Measurements from ENCODE around the gene TSPAN11. TPM values are rescaled to one million over a fixed set of nuclear protein-coding genes. Genes with fewer than 3 reads are reported as not detected.

The TSPAN11 gene
- total RNA-seq, 1 donor from 2014 or later: 0.16 TPM

- no peak for DNase-seq (ENCODE audit: low read depth)
These were observed 51.2 kb downstream of the TSPAN11 start for GRCh38 chr12:30977537-30978349.

GRCh38 chr12:30978639-30979038, 52.1 kb downstream of the TSPAN11 start:
- no peak for DNase-seq (ENCODE audit: low read depth)

DNA sequence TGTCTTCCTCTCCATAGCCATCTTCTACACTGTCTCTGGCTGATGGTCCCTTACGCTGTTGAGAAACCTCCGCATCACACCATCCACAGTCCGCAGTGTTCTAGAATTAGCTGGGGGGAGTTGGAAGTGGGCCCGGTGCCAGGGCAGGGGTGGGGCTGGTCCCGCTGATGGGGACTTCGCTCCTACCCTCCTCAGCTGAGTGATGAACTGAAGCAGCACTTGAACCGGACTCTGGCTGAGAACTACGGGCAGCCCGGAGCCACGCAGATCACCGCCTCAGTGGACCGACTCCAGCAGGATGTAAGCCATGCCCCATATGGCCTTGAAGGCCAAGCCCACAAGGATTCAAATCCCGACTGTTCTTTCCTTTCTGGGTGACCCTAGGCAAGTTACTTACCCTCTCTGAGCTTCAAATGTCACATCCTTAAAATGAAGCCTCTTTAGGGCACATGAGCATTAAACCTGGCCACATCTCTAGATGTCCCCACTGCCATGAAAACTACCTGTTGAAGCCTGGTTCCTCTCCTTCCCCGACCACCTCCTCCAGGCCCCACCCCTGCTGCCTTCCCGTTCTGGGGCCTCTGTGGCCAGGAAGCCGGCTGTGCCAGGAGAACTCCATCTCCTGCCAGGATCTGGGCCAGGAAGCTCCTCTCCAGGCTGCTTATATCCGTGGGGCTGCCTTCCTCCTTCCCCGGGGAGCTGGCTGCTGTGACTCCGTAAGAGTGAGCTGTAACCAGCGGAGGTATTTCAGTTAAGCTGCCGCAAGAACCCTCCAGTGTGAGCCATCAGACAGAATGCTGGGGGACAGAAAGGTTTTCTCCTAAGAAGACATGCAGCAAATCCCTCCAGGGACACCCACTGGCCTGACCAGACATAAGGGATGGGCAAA, 53.1 kb downstream of the TSPAN11 start:
- DNase-seq (ENCODE audit: low read depth): no peak

DNA sequence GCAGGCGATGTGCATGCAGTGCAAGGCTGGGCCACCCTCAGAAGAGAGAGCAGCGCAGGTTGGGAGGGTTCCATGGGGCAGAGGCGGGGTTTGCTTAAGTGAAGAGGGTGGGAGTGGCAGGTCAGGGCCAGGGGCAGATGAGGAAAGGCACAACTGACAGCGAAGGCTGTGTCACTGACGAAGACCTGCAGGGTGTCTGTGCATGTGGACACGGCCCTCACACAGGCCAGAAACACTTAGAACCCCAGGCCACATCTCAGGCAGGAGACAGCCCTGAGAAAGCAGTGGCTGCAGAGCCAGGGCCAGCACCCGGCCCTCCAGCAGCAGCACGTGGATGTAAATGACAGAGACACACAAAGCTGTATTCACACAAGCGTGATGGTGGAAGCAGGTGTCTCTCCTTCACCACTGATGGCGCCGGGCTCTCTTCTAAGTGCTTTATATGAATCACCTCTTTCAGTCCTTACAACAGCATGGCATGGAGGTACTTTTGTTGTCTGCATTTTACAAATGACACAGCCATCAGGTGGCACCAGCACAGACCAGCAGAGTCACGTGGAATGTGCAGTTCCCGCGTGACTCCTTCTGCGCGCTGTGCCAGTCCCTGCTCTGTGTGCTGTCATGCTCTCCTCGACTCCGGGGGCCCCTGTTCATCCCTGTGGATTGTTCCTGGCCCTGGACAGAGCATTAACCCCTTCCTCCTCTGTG, 54.6 kb downstream of the TSPAN11 start:
- DNase-seq (ENCODE audit: low read depth): no peak

- no peak for DNase-seq (ENCODE audit: low read depth)
These were observed 55.9 kb downstream of the TSPAN11 start for GRCh38 chr12:30982413-30982812.

DNA sequence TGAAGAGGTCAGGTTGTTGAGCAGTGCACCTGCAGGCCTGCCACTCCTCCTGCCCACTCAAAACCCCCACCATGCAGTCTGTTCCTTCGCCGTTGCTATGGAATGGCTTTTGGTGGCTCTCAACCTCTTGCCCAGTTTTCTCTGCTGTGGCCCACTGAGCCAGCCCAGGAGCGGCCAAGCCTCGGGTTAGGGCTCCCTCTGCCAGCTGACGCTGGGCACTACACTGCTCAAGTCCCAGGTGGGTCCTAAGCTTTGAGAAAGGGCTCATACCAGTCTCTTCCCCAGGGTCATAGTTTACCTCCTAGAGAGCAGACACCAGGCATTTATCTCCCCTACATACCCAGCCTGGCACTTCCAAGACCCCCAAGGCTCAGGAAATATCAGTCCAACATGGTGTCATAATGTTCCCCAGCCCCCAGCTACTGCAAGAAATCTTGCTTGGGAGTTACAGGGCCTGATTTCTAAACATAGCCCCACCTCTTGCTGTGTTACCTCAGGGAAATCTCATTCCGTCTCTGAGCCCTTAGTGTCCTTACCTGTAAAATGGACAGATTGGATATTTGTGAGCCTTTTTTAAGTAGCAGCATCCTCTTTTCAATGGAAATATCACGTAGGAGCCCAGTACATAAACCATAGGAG, 59.4 kb downstream of the TSPAN11 start:
- DNase-seq (ENCODE audit: low read depth): peak; percentile 62

DNA sequence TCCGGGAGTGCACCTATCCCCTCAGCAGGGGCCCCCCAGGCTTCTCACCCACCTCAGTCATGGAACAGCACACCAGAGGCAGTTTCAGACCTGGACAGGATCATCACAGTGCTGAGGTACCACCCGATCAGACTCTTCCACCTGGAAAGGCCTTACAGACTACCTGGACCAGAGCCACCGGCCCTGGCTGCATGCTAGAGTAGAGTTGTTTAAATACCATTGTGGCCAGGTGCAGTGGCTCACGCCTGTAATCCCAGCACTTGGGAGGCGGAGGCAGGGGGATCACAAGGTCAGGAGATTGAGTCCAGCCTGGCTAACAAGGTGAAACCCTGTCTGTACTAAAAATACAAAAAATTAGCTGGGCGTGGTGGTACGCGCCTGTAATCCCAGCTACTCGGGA, 61.5 kb downstream of the TSPAN11 start:
- no peak for DNase-seq (ENCODE audit: low read depth)

- no peak for DNase-seq (ENCODE audit: low read depth)
These were observed 62.2 kb downstream of the TSPAN11 start for GRCh38 chr12:30988646-30989286.

DNA sequence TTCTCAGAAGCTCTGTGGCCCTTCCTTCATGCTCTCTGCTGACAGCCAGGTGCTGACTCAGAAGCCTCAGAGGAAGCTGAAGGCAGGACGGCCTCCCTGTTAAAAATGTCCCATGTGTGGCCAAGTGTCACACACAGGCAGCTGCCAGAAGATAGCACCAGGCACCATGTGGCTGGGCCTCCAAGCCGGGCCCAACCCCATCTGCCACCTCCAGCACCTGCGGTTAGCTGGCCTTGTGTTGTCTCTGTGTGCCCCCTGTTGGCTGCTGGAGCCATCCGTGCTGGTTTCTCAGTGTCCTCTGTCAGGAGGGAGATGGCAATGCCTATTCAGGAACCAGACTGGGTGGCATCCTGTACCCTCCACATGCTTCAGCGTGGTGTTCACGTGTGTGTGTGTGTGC, 63.2 kb downstream of the TSPAN11 start:
- peak; percentile 86 for DNase-seq (ENCODE audit: low read depth)

GRCh38 chr12:30990316-30990715, 63.8 kb downstream of the TSPAN11 start:
- DNase-seq (ENCODE audit: low read depth): no peak

DNA sequence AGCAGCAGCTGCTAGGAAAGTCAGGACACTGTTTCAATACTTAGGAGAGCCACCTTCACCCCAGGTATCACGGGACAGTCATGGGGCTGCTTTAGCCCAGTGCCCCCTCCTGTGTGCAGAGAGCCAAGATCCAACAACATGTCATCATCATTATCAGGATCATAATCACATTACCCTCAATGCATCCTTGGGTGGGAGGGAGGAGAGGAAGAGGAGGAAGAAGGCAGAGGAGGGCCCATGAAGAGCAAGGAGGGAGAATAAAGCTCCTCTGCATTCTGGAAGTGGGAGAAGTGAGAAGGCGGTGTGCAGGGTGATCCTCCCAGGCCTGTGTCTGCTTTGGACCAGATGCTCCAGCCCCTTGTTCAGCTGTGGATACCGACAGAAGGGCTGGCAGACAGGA, 64.2 kb downstream of the TSPAN11 start:
- no peak for DNase-seq (ENCODE audit: low read depth)

- no peak for DNase-seq (ENCODE audit: low read depth)
These were observed 64.9 kb downstream of the TSPAN11 start for GRCh38 chr12:30991466-30991865.

DNA sequence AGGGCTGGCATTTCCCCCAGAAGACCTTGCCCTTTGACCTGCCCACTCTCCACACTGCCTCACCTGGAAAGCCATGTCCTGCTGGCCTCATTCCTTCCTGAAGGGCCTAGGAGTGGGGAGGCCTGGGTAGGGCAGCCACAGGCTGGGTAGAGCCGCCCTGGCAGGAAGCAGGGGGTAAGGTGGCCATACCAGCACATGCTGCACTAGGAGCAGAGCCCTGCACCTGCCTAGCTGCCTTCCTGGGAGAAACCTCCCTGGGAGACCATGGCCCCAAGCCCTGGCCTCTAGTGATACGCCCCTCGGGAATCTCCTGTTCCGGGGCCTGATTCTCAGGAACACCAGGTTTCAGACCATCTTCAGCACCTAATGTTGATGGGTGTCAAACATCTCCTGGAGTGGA, 65.8 kb downstream of the TSPAN11 start:
- no peak for DNase-seq (ENCODE audit: low read depth)

DNA sequence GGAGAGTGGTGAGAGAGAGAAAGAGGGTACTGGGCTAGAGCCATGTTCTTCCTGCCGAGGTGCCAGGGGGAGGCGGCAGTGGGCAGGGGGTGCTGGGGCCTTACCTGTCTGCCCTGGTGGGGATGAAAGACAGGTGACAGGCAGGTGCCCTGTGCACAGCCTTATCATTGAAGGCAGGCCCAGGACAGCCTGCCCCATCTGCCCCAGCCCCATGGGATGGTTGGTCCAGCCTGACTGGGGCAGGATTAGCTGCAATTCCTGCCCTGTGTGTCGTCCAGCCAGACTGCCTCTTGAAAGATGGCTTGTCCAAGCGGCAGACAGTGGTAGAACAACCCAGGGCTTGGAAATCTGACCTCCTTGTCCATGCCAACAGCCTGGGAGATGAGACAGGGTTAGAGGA, 67.2 kb downstream of the TSPAN11 start:
- DNase-seq (ENCODE audit: low read depth): no peak

DNA sequence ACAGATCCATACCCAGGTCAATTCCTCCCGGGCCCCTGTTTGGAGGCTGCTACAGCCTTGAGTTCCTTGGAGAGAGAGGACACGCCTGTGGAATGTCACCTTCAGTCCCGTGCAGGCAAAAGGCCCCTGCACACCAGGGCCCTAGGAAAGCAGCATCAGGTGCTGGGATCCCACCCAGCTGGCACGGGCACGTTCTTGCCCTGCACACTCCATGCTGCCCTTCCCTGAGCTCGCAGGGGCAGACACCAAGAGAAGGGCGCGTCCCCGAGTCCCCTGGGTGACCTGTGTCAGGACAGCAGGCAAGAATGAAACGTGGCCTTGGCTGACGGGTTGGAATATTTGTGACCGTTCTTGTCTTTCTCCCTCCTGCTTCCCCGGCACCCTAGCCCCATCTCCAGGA, 67.7 kb downstream of the TSPAN11 start:
- no peak for DNase-seq (ENCODE audit: low read depth)

DNA sequence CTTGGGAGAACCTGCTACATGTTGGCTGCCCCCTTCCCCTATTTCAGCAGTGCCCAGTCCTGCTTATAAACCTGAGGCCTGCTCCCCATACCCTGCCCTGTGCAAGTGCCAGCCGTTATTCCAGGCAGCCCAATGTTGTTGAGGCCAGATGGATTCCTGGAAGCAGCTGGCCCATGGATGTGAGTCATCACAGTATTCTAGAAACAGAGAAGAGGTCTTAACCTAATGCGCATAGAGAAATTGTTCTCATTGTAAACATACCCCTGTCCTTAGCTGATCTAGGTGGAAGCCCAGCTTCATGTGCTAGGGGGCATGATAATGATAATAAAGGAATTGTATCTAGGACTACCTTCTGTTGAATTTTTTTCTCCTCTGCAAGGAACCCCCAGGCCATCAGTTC, 69.7 kb downstream of the TSPAN11 start:
- DNase-seq (ENCODE audit: low read depth): peak; percentile 91

- DNase-seq (ENCODE audit: low read depth): peak; percentile 57
These were observed 70.2 kb downstream of the TSPAN11 start for GRCh38 chr12:30996752-30997151.

GRCh38 chr12:30997685-30998440, 71.3 kb downstream of the TSPAN11 start:
- peak; percentile 66 for DNase-seq (ENCODE audit: low read depth)

DNA sequence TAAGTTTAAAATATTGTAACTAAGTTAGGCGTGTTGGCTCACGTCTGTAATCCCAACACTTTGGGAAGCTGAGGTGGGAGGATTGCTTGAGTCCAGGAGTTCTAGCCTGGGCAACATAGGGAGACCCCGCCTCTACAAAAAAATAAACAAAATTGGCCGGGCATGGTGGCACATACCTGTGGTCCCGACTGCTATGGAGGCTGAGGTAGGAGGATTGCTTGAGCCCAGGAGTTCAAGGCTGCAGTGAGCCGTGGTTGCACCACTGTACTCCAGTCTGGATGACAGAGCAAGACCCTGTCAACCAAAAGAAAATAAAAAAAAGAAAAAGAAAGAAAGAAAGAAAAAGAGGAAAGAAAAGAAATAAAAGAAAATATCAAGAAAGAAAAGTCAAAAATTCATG, 72.5 kb downstream of the TSPAN11 start:
- DNase-seq (ENCODE audit: low read depth): no peak

- DNase-seq (ENCODE audit: low read depth): no peak
These were observed 73.2 kb downstream of the TSPAN11 start for GRCh38 chr12:30999723-31000122.
